GM10847 (cell line): ENCODE data around the gene IRX2.

ENCODE experiments used
- POLR2A ChIP-seq: IDR thresholded peaks from 2 replicates; pipeline ENCODE4 v1.6.1; 2011; ENCODE audit not compliant: insufficient read length; ENCODE audit errors: extremely low read depth

IRX2 gene

GRCh38 chr5:2750026-2750757 lies 1.3 kb downstream of the IRX2 start:
- TF ChIP-seq POLR2A = no peak

GRCh38 chr5:2749514-2750025 lies 1.9 kb downstream of the IRX2 start:
- no peak for TF ChIP-seq POLR2A

GRCh38 chr5:2748861-2749513 lies 2.5 kb downstream of the IRX2 start:
- no peak for TF ChIP-seq POLR2A

- TF ChIP-seq POLR2A = no peak
These were observed 3.2 kb downstream of the IRX2 start for GRCh38 chr5:2748179-2748860.

- TF ChIP-seq POLR2A = no peak
These were observed 3.9 kb downstream of the IRX2 start for GRCh38 chr5:2747363-2748162.

- no peak for TF ChIP-seq POLR2A
These were observed 4.9 kb downstream of the IRX2 start for GRCh38 chr5:2746561-2747032.

- no peak for TF ChIP-seq POLR2A
These were observed 7.0 kb downstream of the IRX2 start for GRCh38 chr5:2744485-2744884.

GRCh38 chr5:2742921-2743679 lies 8.4 kb downstream of the IRX2 start:
- no peak for TF ChIP-seq POLR2A

- no peak for TF ChIP-seq POLR2A
These were observed 9.5 kb downstream of the IRX2 start for GRCh38 chr5:2741956-2742355.

GRCh38 chr5:2740876-2741555 lies 10.5 kb downstream of the IRX2 start:
- TF ChIP-seq POLR2A = no peak

- TF ChIP-seq POLR2A = no peak
These were observed 11.2 kb downstream of the IRX2 start for GRCh38 chr5:2740051-2740875.

GRCh38 chr5:2739360-2740050 lies 12.0 kb downstream of the IRX2 start:
- no peak for TF ChIP-seq POLR2A
